ENCODE results near the gene COL23A1. TPM values are rescaled to one million over a fixed set of nuclear protein-coding genes. Genes with fewer than 3 reads are reported as not detected.
"Not testable (repeated sequence)": the region's sequence is repeated elsewhere in the genome, so short reads cannot be mapped to it uniquely, and the experiment has no call there.

The COL23A1 gene
- total RNA-seq, 1 donor from 2014 or later = 4.3 TPM

DNA sequence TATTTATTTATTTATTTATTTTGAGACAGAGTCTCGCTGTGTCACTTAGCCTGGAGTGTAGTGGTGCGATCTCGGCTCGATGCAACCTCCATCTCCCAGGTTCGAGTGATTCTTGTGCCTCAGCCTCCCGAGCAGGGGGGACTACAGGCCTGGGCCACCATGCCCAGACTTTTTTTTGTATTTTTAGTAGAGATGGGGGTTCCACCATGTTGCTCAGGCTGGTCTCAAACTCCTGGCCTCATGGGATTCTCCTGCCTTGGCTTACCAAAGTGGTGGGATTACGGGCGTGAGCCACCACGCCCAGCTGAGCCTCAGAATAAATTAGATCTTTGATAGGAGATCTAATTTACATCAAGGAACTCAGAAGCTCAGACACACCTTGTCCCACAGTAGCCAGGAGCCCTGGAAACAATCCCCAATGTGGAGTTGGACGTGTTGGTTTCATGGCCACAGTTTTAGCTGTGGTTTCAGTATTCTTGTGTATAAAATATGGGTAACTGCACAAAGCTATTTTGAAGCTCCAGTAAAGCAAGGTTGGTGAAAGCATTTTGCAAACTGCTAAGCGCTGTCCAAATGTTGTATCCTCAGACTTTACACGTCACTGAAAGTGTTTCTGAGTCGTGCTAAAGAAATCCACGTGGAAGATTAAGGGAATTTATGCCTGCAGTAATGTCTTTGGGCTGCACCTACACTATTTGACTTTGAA, 388.8 kb downstream of the COL23A1 start:
- peak in 1 of 2 donors; percentile 48 for DNase-seq (ENCODE audit: low spot score in 2 of 2)
- peaks cover 4 to 7% of the 10 kb centered on the region in 2 donors for H3K4me1 ChIP-seq
- intact Hi-C loops (cut with DNase I) = loop anchor here (10.0 kb wide), 2 partner anchors 777 to 1873 kb away; partner anchors contain the start of genes GRK6 and RNF130
- TF ChIP-seq, protein P1, sequence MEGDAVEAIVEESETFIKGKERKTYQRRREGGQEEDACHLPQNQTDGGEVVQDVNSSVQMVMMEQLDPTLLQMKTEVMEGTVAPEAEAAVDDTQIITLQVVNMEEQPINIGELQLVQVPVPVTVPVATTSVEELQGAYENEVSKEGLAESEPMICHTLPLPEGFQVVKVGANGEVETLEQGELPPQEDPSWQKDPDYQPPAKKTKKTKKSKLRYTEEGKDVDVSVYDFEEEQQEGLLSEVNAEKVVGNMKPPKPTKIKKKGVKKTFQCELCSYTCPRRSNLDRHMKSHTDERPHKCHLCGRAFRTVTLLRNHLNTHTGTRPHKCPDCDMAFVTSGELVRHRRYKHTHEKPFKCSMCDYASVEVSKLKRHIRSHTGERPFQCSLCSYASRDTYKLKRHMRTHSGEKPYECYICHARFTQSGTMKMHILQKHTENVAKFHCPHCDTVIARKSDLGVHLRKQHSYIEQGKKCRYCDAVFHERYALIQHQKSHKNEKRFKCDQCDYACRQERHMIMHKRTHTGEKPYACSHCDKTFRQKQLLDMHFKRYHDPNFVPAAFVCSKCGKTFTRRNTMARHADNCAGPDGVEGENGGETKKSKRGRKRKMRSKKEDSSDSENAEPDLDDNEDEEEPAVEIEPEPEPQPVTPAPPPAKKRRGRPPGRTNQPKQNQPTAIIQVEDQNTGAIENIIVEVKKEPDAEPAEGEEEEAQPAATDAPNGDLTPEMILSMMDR (IDR thresholded peaks at IDR 0.05) = no peak
- no peaks in the 10 kb centered on the region for H3K9me3 ChIP-seq
- no peak overlapping the region for H3K27ac ChIP-seq
- H3K36me3 ChIP-seq = peaks cover 0 to under 1% of the 10 kb centered on the region in 2 donors
- H3K27me3 ChIP-seq = no peaks in the 10 kb centered on the region
- H3K4me3 ChIP-seq = no peak overlapping the region

DNA sequence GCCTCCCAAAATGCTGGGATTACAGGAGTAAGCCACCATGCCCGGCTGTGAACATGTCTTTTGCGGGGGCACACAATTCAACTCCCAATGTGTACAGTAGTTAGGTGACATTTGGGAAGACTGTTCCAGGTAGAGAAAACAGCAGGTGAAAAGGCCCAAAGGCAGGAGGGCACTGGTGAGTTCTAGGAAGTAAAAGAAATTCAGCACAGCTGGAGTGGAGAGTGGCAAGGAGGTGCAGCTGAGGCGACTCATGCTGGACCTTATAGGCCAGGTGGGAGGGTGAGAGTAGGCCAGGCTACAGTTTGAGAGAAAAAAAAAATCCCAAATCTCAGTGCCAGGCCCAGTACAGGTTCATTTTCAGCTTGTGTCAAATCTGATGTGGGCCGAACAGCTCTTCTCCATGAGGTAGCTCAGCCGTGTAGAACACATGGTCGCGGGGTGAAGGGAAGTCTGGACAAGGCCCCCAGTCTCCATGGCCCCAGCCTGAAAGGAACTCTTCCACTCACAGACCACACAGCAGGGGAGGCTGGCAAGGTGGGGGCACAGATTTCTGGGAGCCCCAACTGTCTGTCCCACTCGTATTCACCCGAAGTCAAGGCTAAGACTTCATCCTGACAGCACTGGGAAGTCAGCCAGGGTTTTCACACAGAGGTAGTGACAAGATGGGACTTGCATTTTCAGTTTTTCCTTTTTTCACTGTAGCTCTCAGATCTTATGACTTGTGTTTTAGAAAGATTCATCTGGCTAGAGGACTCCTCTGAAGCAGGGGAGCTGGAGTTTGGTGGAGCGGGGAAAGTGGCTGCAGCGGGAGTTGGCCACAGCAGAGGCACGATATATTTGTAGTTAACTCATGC, 390.4 kb downstream of the COL23A1 start:
- Histone ChIP-seq H3K27ac (no peak overlapping the region), H3K27me3 (no peaks in the 10 kb centered on the region), H3K9me3 (no peaks in the 10 kb centered on the region), H3K36me3 (no peaks in the 10 kb centered on the region), H3K4me1 (no peaks in the 10 kb centered on the region), H3K4me3 (no peak overlapping the region)
- DNase-seq (ENCODE audit: low spot score in 2 of 2) = peak in 1 of 2 donors; percentile 46
- TF ChIP-seq, protein P1 (IDR thresholded peaks at IDR 0.05) = no peak
- intact Hi-C loops (cut with DNase I) = loop anchor here (10.0 kb wide), 2 partner anchors 775 to 1875 kb away; partner anchors contain the start of genes GRK6 and RNF130

DNA sequence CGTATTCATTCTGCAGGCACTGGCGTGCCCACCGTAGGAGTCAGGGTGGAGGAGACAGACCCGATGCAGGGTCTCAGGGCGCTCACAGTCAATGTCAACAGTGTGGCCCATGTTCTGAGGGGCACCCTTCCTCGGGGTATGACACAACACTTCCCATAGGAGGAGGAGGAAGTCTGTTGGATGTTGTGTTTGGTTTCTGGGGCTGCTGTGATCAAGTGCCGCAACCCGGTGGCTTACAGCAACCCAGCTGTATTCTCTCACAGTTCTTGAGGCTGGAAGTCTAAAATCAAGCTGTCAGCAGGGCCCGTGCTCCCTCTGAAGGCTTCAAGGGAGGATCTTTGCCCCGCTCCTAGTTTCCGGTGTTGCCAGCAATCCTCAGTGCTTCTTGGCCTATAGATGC, 391.5 kb downstream of the COL23A1 start:
- no peaks in the 10 kb centered on the region for H3K36me3 ChIP-seq
- H3K9me3 ChIP-seq = no peaks in the 10 kb centered on the region
- no peak overlapping the region for H3K27ac ChIP-seq
- no peaks in the 10 kb centered on the region for H3K27me3 ChIP-seq
- no peak overlapping the region for H3K4me3 ChIP-seq
- peak in 1 of 2 donors; percentile 30 for DNase-seq (ENCODE audit: low spot score in 2 of 2)
- TF ChIP-seq, protein P1 (IDR thresholded peaks at IDR 0.05) = no peak
- H3K4me1 ChIP-seq = no peaks in the 10 kb centered on the region
- intact Hi-C loops (cut with DNase I) = no loop called here

DNA sequence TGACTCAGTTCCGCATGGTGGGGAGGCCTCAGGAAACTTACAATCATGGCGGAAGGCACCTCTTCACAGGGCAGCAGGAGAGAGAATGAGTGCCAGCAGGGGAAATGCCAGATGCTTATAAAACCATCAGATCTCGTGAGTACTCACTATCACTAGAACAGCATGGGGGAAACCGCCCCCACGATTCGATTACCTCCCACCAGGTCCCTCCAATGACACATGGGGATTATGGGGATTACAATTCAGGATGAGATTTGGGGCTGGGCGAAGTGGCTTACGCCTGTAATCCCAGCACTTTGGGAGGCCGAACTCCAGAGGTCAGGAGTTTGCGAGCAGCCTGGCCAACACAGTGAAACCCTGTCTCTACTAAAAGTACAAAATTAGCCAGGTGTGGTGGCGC, 392.0 kb downstream of the COL23A1 start:
- H3K27ac ChIP-seq; H3K27me3 ChIP-seq; H3K36me3 ChIP-seq; H3K4me3 ChIP-seq; H3K4me1 ChIP-seq; intact Hi-C loops (cut with DNase I); H3K9me3 ChIP-seq: not testable (repeated sequence)
- peak in 1 of 2 donors; percentile 50 for DNase-seq (ENCODE audit: low spot score in 2 of 2)

DNA sequence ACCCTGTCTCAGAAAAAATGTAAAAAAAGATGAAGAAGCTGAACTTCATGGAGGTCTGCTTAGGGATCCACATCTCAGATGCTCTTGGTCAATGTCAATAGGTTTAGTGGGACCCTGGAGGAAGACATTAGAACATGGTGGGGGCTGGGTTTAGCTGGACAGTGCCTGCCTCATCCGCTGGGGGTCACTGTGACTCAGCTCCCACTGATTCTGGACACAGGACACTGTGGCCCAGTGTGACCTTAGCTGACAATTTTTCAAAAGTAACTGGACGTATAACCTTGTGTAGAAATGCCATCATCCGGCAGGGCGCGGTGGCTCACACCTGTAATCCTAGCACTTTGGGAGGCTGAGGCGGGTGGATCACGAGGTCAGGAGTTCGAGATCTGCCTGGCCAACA, 393.2 kb downstream of the COL23A1 start:
- H3K27me3 ChIP-seq = no peaks in the 10 kb centered on the region
- intact Hi-C loops (cut with DNase I) = no loop called here

More for the DNA sequence above, 393.2 kb downstream of the COL23A1 start:
- Histone ChIP-seq H3K36me3 (no peaks in the 10 kb centered on the region), H3K27ac (no peak overlapping the region), H3K4me3 (no peak overlapping the region), H3K4me1 (no peaks in the 10 kb centered on the region), H3K9me3 (no peaks in the 10 kb centered on the region)
- DNase-seq (ENCODE audit: low spot score in 2 of 2) = peak in 1 of 2 donors; percentile 50
- TF ChIP-seq, protein P1 (IDR thresholded peaks at IDR 0.05) = no peak

All from ascending aorta (tissue), 2 donors.